GM19324 (cell line): ENCODE data around the gene HLA-DOA.
A peak's percentile ranks its signal among the peaks of the same experiment; 100 is the strongest.

Source experiments
- ATAC-seq: cut with Tn5 transposase; IDR thresholded peaks from one replicate; pipeline ENCODE4 v1.9.1; 2021; ENCODE audit warnings: mild to moderate bottlenecking, moderate library complexity; ENCODE audit not compliant: unreplicated experiment, low FRiP score

The HLA-DOA gene

GRCh38 chr6:32968093-32968866, 41.1 kb downstream of the HLA-DOA start, which contains the start of gene BRD2:
BRD2 (plus strand) TSS chr6:32968594; CDS start chr6:32972899, 4,305 bp downstream.
- ATAC-seq: peak; percentile 42

- ATAC-seq: no peak
Observed at GRCh38 chr6:32967151-32968091, 42.0 kb downstream of the HLA-DOA start.

- no peak for ATAC-seq
Observed at GRCh38 chr6:32964776-32965175, 44.6 kb downstream of the HLA-DOA start.

- ATAC-seq: no peak
Observed at GRCh38 chr6:32963866-32964265, 45.5 kb downstream of the HLA-DOA start.

GRCh38 chr6:32962213-32962826, 47.1 kb downstream of the HLA-DOA start:
- ATAC-seq: no peak

GRCh38 chr6:32960563-32960962, 48.8 kb downstream of the HLA-DOA start:
- ATAC-seq: no peak

GRCh38 chr6:32956176-32956575, 53.2 kb downstream of the HLA-DOA start:
- no peak for ATAC-seq

- no peak for ATAC-seq
Observed at GRCh38 chr6:32954986-32955802, 54.2 kb downstream of the HLA-DOA start.

GRCh38 chr6:32954267-32954666, 55.1 kb downstream of the HLA-DOA start:
- no peak for ATAC-seq
